HFFc6 (cell line): ENCODE results near the gene ABI2. TPM values are rescaled to one million over a fixed set of nuclear protein-coding genes. Genes with fewer than 3 reads are reported as not detected.
"Not testable (repeated sequence)": the region's sequence is repeated elsewhere in the genome, so short reads cannot be mapped to it uniquely, and the experiment has no call there.

Experiments used
- DNase-seq: peaks from one replicate; pipeline ENCODE4 v3.0.0-alpha.2; 2018
- H3K27ac Mint-ChIP-seq: 2 replicates; pipeline ENCODE4 v1.8.0; 2020; ENCODE audit warnings: mild to moderate bottlenecking, mixed read lengths
- H3K27me3 Mint-ChIP-seq: 2 replicates; pipeline ENCODE4 v1.8.0; 2021; ENCODE audit warnings: mild to moderate bottlenecking, moderate library complexity, mixed read lengths; ENCODE audit not compliant: insufficient read depth
- H3K36me3 Mint-ChIP-seq: 2 replicates; pipeline ENCODE4 v1.8.0; 2021; ENCODE audit warnings: low read depth, mixed read lengths
- H3K4me1 Mint-ChIP-seq: 2 replicates; pipeline ENCODE4 v1.8.0; 2020; ENCODE audit warnings: low read depth, mixed read lengths
- H3K4me3 Mint-ChIP-seq: 2 replicates; pipeline ENCODE4 v1.8.0; 2020; ENCODE audit warnings: mild to moderate bottlenecking, moderate library complexity, mixed read lengths
- H3K9me3 Mint-ChIP-seq: 2 replicates; pipeline ENCODE4 v1.8.0; 2020; ENCODE audit warnings: mild to moderate bottlenecking, mixed read lengths
- CTCF ChIP-seq: fragments of 200-600 bp; sonication (generic); IDR thresholded peaks from 2 replicates; pipeline ENCODE4 v1.5.0; 2021; ENCODE audit warnings: antibody characterized with exemption, mild to moderate bottlenecking
- total RNA-seq, 6 experiments: library from RNA; stranded (reverse); fragmentation: NEBNext Ultra II Directional; extraction: Animal tissue kit (Norgen Biotek cat#: 25700); gene quantifications; 2 replicates in 1 of 6; 3 replicates in 5 of 6; pipeline ENCODE4 v1.2.3, GENCODE V29; 2021

The ABI2 gene
- total RNA-seq, 6 experiments from 2014 or later, result 69.9 to 84.1 (median 75.3) TPM

GRCh38 chr2:203379156-203379555, 51.0 kb downstream of the ABI2 start:
- peaks cover 16% of the 10 kb centered on the region for H3K36me3 Mint-ChIP-seq
- no peaks in the 10 kb centered on the region for H3K9me3 Mint-ChIP-seq
- no peak for TF ChIP-seq CTCF
- H3K27me3 Mint-ChIP-seq, result no peaks in the 10 kb centered on the region
- H3K4me3 Mint-ChIP-seq, result no peak overlapping the region
- DNase-seq, result no peak
- H3K4me1 Mint-ChIP-seq, result peaks cover 17% of the 10 kb centered on the region; the same call in 1 of the 2 replicates
- no peak overlapping the region for H3K27ac Mint-ChIP-seq

GRCh38 chr2:203383038-203383437, 54.8 kb downstream of the ABI2 start:
- Mint-ChIP-seq H3K36me3 (peaks cover 23% of the 10 kb centered on the region), H3K4me1 (peaks cover 21% of the 10 kb centered on the region; the same call in 1 of the 2 replicates), H3K27me3 (no peaks in the 10 kb centered on the region), H3K9me3 (no peaks in the 10 kb centered on the region), H3K27ac (no peak overlapping the region), H3K4me3 (no peak overlapping the region)
- DNase-seq, result no peak
- no peak for TF ChIP-seq CTCF

GRCh38 chr2:203388153-203388552, 60.0 kb downstream of the ABI2 start:
- not testable (repeated sequence) for H3K27ac Mint-ChIP-seq, H3K9me3 Mint-ChIP-seq, H3K4me3 Mint-ChIP-seq, H3K27me3 Mint-ChIP-seq, DNase-seq
- H3K4me1 Mint-ChIP-seq, result peaks cover 19% of the 10 kb centered on the region; the same call in 1 of the 2 replicates
- H3K36me3 Mint-ChIP-seq, result peaks cover 20% of the 10 kb centered on the region

DNA sequence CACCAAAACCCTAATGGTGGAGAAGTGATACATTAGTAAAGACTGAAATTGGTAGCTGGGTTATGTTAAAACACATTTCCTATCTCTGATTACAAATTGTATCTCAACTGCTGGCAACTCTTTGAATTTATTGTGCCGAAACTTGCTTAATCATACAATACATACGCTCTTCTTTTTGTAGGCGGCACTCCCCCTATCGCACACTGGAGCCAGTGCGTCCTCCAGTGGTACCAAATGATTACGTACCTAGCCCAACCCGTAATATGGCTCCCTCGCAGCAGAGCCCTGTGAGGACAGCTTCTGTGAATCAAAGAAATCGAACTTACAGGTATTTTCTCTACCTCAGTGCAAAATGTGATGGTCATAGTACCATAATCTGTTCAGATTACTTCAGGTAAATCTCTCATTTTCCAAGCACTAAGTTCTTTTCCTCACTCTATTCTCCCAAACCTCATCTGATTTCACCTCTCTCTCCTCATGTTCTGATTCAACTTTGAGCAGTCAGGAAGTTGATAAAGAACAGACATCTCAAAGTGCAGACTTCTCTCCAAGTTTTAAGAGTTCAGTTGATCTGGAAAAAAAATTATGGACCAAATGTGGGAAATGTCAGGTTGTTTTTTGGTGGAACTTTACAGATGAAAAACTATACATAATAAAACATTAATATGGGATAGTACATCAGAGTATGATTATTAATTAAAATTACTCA, 66.5 kb downstream of the ABI2 start:
- TF ChIP-seq CTCF, result no peak
- Mint-ChIP-seq H3K27ac (peak overlapping the region; percentile 30; the same call in 1 of the 2 replicates), H3K9me3 (no peaks in the 10 kb centered on the region), H3K4me1 (peaks cover 25% of the 10 kb centered on the region), H3K36me3 (peaks cover 45% of the 10 kb centered on the region), H3K27me3 (peaks cover 3% of the 10 kb centered on the region), H3K4me3 (no peak overlapping the region)
- no peak for DNase-seq

- H3K27ac Mint-ChIP-seq, result no peak overlapping the region
- H3K4me3 Mint-ChIP-seq, result no peak overlapping the region
- peaks cover 34% of the 10 kb centered on the region for H3K4me1 Mint-ChIP-seq
- H3K9me3 Mint-ChIP-seq, result no peaks in the 10 kb centered on the region
- H3K36me3 Mint-ChIP-seq, result peaks cover 45% of the 10 kb centered on the region
- H3K27me3 Mint-ChIP-seq, result peaks cover 3% of the 10 kb centered on the region
- no peak for DNase-seq
- TF ChIP-seq CTCF, result no peak
Observed at GRCh38 chr2:203395858-203396257, 67.7 kb downstream of the ABI2 start.

DNA sequence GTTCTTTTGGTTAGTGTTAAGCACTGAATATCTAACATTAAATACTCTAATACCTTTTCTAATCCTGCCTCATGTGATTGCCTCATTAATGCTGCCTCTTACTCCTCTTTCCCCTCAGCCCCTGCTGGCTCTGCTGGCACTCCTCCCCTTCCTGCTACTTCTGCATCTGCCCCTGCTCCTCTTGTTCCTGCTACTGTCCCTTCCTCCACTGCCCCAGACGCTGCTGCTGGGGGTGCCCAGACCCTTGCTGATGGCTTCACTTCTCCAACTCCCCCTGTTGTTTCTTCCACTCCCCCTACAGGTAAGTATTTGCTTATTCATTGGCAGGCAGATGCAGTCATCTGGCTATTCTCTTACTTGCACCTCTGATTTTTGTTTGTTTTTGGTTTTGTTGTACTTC, 68.5 kb downstream of the ABI2 start:
- peaks cover 45% of the 10 kb centered on the region for H3K36me3 Mint-ChIP-seq
- H3K27ac Mint-ChIP-seq, result peak overlapping the region; percentile 32; the same call in 1 of the 2 replicates
- no peak overlapping the region for H3K4me3 Mint-ChIP-seq
- peak; percentile 59 for TF ChIP-seq CTCF
- no peaks in the 10 kb centered on the region for H3K9me3 Mint-ChIP-seq
- no peak for DNase-seq
- peaks cover 42% of the 10 kb centered on the region for H3K4me1 Mint-ChIP-seq
- H3K27me3 Mint-ChIP-seq, result peaks cover 3% of the 10 kb centered on the region
